ENCODE measurements around the gene PAMR1.
A peak's percentile ranks its signal among the peaks of the same experiment; 100 is the strongest.

Gene PAMR1

DNA sequence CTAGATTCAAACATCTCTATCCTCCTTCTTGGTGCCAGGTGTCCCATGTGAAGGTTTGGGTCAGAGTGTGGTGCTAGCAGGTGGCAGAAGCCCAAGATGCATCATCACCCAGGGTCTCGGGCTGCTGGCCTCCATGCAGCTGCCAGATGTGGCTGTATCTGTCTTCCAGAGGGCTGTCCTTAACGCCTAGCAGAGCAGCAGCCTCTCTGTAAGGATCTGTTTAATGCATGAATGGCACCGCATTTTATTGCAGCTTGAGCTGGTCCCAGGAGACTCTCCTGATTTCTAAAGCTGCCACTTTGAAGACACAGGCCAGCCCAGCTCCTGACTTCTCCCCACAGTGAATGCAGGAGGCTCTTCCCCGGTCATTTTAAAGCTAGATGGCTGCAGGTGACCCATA is 132.3 kb downstream of the PAMR1 start:
- no peak for DNase-seq

GRCh38 chr11:35391922-35392688 is 133.3 kb downstream of the PAMR1 start:
- peak; percentile 86 for DNase-seq

- peak; percentile 29 for DNase-seq
Measured at GRCh38 chr11:35390737-35391682, 134.4 kb downstream of the PAMR1 start.

GRCh38 chr11:35389897-35390465 is 135.4 kb downstream of the PAMR1 start:
- peak; percentile 56 for DNase-seq

- DNase-seq, result no peak
Measured at GRCh38 chr11:35389112-35389511, 136.3 kb downstream of the PAMR1 start.

GRCh38 chr11:35388061-35388460 is 137.4 kb downstream of the PAMR1 start:
- DNase-seq, result no peak

DNA sequence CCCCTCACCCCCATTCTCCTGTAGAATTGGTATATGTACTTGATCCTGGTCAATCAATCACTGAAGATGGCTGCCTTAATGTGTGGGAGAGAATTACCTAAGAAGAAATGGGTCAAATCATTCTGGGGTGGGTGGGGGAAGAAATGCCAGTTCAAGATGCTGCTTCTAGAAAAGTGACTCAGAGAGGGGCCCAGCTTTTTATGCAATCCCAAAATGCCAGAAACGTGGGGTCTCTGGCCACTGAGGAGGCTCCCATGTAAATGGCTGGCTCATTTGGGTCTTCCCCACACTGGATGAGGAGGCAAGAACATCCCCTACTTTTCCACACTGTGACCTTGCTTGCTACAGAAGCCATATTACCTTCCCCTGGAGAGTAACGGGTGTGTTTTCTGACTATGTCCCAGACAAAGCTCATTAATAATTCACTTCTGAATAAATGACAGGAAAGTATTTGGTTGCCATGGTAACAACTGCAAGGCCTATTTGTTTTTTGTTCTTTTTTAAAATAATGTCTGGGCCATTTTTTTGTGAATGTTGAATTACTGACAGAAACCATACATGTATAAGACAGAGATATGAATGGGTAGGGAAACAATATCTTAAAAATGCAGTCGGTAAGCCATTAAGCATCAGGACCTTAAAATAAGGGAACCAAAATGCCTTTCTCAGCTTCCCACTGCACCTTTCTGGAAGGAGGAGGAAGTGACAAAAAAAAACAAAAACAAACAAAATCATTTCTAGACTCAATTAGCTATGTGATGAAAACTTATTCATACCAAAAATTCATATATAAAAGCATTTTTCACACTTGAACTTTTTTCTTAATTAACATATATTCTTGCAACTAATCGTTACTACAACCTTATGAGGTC is 138.1 kb downstream of the PAMR1 start:
- DNase-seq, result no peak

DNA sequence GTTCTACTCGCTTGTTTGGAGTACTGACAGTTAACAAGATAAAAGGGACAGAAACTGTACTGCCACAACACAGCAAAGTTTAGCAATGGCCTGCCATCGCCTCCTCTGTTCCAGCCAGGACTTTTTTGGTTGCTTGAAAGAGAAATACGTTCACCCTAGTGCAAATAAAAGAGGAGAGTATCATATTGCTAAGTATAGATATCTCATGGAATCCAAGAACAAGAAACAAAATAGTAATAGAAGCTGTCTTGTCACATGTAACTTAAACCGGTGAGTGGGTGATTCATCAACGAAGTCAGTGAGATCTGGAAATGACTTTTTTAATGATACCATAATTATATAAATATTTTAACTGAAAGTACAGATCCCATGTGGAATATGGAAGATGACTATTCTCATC is 141.5 kb downstream of the PAMR1 start:
- no peak for DNase-seq

Data from activated naive CD4-positive, alpha-beta T cell treated with Interleukin-2 at 50 U/mL for 16 hours (primary cell).